Fibroblast of lung (primary cell): ENCODE data around the gene ABCA13. TPM values are rescaled to one million over a fixed set of nuclear protein-coding genes. Genes with fewer than 3 reads are reported as not detected.

ENCODE experiments used
- DNase-seq, 2 donors: peaks; one replicate each; pipeline versions ENCODE4 v3.0.0 to v3.0.0-alpha.2; 2010; ENCODE audit warnings: low read depth in 2 of 2
- H2AFZ ChIP-seq: 2 replicates; pipeline ENCODE4 v1.5.1; 2012; ENCODE audit warnings: low read length, control low read depth, inconsistent platforms
- H3K27ac ChIP-seq: 2 replicates; pipeline ENCODE4 v1.5.1; 2011; ENCODE audit warnings: low read length, control low read depth; ENCODE audit not compliant: insufficient read depth
- H3K27me3 ChIP-seq: 2 replicates; pipeline ENCODE4 v1.5.1; 2011; ENCODE audit warnings: mild to moderate bottlenecking, low read length; ENCODE audit not compliant: control insufficient read depth, insufficient read depth
- H3K36me3 ChIP-seq: 2 replicates; pipeline ENCODE4 v1.5.1; 2011; ENCODE audit warnings: low read length; ENCODE audit not compliant: control insufficient read depth, insufficient read depth
- H3K4me1 ChIP-seq: 2 replicates; pipeline ENCODE4 v1.5.1; 2011; ENCODE audit warnings: low read length; ENCODE audit not compliant: control insufficient read depth, insufficient read depth; ENCODE audit errors: extremely low read depth
- H3K4me2 ChIP-seq: 2 replicates; pipeline ENCODE4 v1.5.1; 2011; ENCODE audit warnings: low read length, control low read depth; ENCODE audit not compliant: insufficient read depth; ENCODE audit errors: extremely low read depth
- H3K4me3 ChIP-seq, 4 experiments: fragments of 200-600 bp in 1 of 4; sonication (generic) in 1 of 4; replicated peaks in 1 of 4; 2 replicates each; pipeline ENCODE4 v1.5.1; 2011 to 2016; ENCODE audit warnings: low read length in 4 of 4, low read depth in 3 of 4, mild to moderate bottlenecking in 3 of 4, control low read depth in 2 of 4, inconsistent platforms in 1 of 4, mixed read lengths in 1 of 4; ENCODE audit not compliant: insufficient read depth in 1 of 4; ENCODE audit errors: control extremely low read depth in 1 of 4
- H3K79me2 ChIP-seq: 2 replicates; pipeline ENCODE4 v1.5.1; 2012; ENCODE audit warnings: mild to moderate bottlenecking, low read length, inconsistent platforms; ENCODE audit not compliant: control insufficient read depth, insufficient read depth
- H3K9ac ChIP-seq: 2 replicates; pipeline ENCODE4 v1.5.1; 2011; ENCODE audit warnings: mild to moderate bottlenecking, low read length, control low read depth; ENCODE audit not compliant: insufficient read depth
- H3K9me3 ChIP-seq: 2 replicates; pipeline ENCODE4 v1.5.1; 2012; ENCODE audit warnings: low read depth, low read length; ENCODE audit not compliant: control insufficient read depth, insufficient read depth
- H4K20me1 ChIP-seq: 2 replicates; pipeline ENCODE4 v1.5.1; 2011; ENCODE audit warnings: low read length; ENCODE audit not compliant: control insufficient read depth, insufficient read depth; ENCODE audit errors: extremely low read depth
- EZH2 ChIP-seq: IDR thresholded peaks from 2 replicates; pipeline ENCODE4 v1.5.1; 2012; ENCODE audit warnings: low read length, control low read depth, mild to moderate bottlenecking; ENCODE audit errors: missing control alignments
- polyA plus RNA-seq, 2 donors: library from polyadenylated mRNA; depleted of rRNA in 1 of 2; stranded (reverse) in 1 of 2; unstranded in 1 of 2; fragments of >200 nt; gene quantifications; 2 replicates each; pipeline ENCODE4 v1.2.1, GENCODE V29; 2011 to 2012; ENCODE audit warnings: missing spikeins in 1 of 2
- total RNA-seq: library from RNA; depleted of rRNA; stranded (reverse); fragments of >200 nt; gene quantifications from 2 replicates; pipeline ENCODE4 v1.2.1, GENCODE V29; 2014
- TF ChIP-seq, protein P1 (sequence below), 2 donors: IDR thresholded peaks in 1 of 2; conservative IDR thresholded peaks in 1 of 2; 1 replicate in 1 of 2; 2 replicates in 1 of 2; pipeline ENCODE4 v1.5.1; 2011 to 2012; ENCODE audit warnings: low read length in 2 of 2, control low read depth in 1 of 2, inconsistent platforms in 1 of 2, low read depth in 1 of 2, mild to moderate bottlenecking in 1 of 2

Gene ABCA13
- total and polyA plus RNA-seq, 2 donors (not counting 1 experiment from before 2014, with no cell fraction given) = 0.08 to 10.9 TPM

DNA sequence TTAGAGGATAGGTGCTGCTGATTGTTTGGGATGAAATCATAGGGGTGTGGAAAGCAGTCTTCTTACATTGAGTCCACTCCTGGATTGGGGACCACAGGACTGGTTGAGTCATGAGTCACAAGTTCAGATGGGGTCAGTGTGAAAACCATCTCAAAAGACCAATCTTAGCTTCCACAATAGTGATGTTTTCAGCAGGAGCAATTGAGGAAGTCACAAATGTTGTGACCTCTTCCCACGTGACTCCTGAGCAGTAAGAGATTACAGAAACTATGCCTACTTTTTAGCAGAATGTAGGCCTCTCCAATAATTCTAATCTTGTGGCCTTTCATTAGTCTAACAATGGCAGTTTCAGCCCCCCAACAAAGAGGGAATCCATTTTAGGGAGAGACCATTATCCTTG lies 496.1 kb downstream of the ABCA13 start:
- Histone ChIP-seq H3K9ac (no peak overlapping the region), H3K27me3 (no peaks in the 10 kb centered on the region), H3K4me2 (no peak overlapping the region), H3K27ac (no peak overlapping the region), H2AFZ (no peak overlapping the region), H3K9me3 (no peaks in the 10 kb centered on the region), H3K4me1 (no peaks in the 10 kb centered on the region), H4K20me1 (no peaks in the 10 kb centered on the region), H3K36me3 (no peaks in the 10 kb centered on the region), H3K79me2 (no peaks in the 10 kb centered on the region), H3K4me3 (no peak overlapping the region)
- TF ChIP-seq, protein P1, sequence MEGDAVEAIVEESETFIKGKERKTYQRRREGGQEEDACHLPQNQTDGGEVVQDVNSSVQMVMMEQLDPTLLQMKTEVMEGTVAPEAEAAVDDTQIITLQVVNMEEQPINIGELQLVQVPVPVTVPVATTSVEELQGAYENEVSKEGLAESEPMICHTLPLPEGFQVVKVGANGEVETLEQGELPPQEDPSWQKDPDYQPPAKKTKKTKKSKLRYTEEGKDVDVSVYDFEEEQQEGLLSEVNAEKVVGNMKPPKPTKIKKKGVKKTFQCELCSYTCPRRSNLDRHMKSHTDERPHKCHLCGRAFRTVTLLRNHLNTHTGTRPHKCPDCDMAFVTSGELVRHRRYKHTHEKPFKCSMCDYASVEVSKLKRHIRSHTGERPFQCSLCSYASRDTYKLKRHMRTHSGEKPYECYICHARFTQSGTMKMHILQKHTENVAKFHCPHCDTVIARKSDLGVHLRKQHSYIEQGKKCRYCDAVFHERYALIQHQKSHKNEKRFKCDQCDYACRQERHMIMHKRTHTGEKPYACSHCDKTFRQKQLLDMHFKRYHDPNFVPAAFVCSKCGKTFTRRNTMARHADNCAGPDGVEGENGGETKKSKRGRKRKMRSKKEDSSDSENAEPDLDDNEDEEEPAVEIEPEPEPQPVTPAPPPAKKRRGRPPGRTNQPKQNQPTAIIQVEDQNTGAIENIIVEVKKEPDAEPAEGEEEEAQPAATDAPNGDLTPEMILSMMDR (conservative IDR thresholded peaks at IDR 0.05 in 1 of 2, IDR thresholded peaks at IDR 0.05 in 1 of 2; ENCODE audit: low read depth in 1 of 2, low read length in 2 of 2) = no peak
- no peak for TF ChIP-seq EZH2
- DNase-seq = no peak

DNA sequence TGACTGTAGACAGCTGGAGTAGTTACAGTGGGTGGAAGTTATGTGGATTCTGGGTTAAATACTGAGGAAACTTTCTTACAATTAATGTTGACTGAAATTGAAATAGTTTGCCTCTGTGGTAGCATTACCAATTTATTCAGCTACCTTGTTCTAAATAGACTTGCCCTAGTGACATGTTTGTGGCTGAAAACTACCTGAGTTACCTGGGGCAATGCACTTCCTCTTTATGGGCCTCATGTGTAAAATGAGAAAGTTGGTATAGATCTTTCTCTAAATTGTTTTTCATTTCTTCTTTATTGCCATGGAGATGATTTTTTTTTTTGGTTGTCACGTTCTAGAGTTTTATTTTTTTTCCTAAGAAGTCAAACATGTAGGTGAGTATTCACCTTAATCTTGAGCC lies 500.4 kb downstream of the ABCA13 start:
- H2AFZ ChIP-seq = no peak overlapping the region
- TF ChIP-seq EZH2 = no peak
- TF ChIP-seq, protein P1 (conservative IDR thresholded peaks at IDR 0.05 in 1 of 2, IDR thresholded peaks at IDR 0.05 in 1 of 2; ENCODE audit: low read depth in 1 of 2, low read length in 2 of 2) = no peak
- no peak overlapping the region for H3K4me2 ChIP-seq
- no peaks in the 10 kb centered on the region for H3K4me1 ChIP-seq
- no peaks in the 10 kb centered on the region for H3K36me3 ChIP-seq
- no peaks in the 10 kb centered on the region for H4K20me1 ChIP-seq
- H3K79me2 ChIP-seq = no peaks in the 10 kb centered on the region
- no peak for DNase-seq
- H3K9me3 ChIP-seq = no peaks in the 10 kb centered on the region
- no peak overlapping the region for H3K9ac ChIP-seq
- no peak overlapping the region for H3K4me3 ChIP-seq
- no peaks in the 10 kb centered on the region for H3K27me3 ChIP-seq
- no peak overlapping the region for H3K27ac ChIP-seq

DNA sequence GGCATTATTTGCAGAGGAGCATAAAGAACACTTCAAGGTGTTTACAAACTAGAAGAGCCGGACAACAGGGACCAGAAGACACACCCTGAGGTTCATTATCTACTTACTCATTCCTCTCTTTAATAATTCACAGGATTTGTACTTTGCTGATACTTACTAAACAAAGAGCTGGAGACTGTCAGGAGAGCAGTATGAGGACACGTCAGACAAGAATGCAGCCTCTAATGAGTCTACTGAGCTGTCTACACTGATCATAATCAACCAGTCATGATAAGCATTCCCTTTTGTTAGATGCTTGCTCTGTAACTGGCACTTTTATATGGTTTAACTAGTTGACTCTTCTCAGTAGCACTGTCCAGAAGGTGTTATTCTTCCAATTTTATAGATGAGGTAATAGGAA lies 509.7 kb downstream of the ABCA13 start:
- DNase-seq = peak in 1 of 2 donors; percentile 22
- Histone ChIP-seq H4K20me1 (no peaks in the 10 kb centered on the region), H3K36me3 (no peaks in the 10 kb centered on the region), H3K27ac (no peak overlapping the region), H3K9me3 (no peaks in the 10 kb centered on the region), H2AFZ (no peak overlapping the region), H3K4me2 (no peak overlapping the region), H3K4me3 (no peak overlapping the region), H3K4me1 (no peaks in the 10 kb centered on the region), H3K27me3 (no peaks in the 10 kb centered on the region), H3K79me2 (no peaks in the 10 kb centered on the region), H3K9ac (no peak overlapping the region)
- no peak for TF ChIP-seq EZH2
- TF ChIP-seq, protein P1 (conservative IDR thresholded peaks at IDR 0.05 in 1 of 2, IDR thresholded peaks at IDR 0.05 in 1 of 2; ENCODE audit: low read depth in 1 of 2, low read length in 2 of 2) = no peak
